MCF 10A (cell line): ENCODE results near the gene ASB6. TPM values are rescaled to one million over a fixed set of nuclear protein-coding genes. Genes with fewer than 3 reads are reported as not detected.
A peak's percentile ranks its signal among the peaks of the same experiment; 100 is the strongest.

Experiments used
- BruUV-seq: library from RNA; stranded (reverse); fragments of 400-500 nt; replicated peaks from 2 replicates; lab custom pipeline; 2021; lab: Mats Ljungman, UMichigan
- CTCF ChIA-PET: fragments of 300-600 bp; sonication (Branson Sonifier 250); formaldehyde crosslinking; extraction: SDS; loops from one replicate; lab custom pipeline; 2021; ENCODE audit warnings: antibody characterized with exemption, inconsistent platforms; lab: Yijun Ruan, JAX
- POLR2A ChIA-PET: fragments of 300-600, 350-650 bp; sonication (Branson Sonifier 250); formaldehyde crosslinking; extraction: SDS; loops from one replicate; lab custom pipeline; 2020; ENCODE audit warnings: antibody characterized with exemption, inconsistent platforms; lab: Yijun Ruan, JAX
- DNase-seq: peaks from one replicate; pipeline ENCODE4 v3.0.0-alpha.2; 2018; ENCODE audit not compliant: unreplicated experiment
- H3K27ac Mint-ChIP-seq: one replicate; pipeline ENCODE4 v1.8.0; 2022; ENCODE audit warnings: mild to moderate bottlenecking, low read depth, mixed read lengths; ENCODE audit not compliant: unreplicated experiment
- H3K27me3 Mint-ChIP-seq: one replicate; pipeline ENCODE4 v1.8.0; 2022; ENCODE audit warnings: mixed read lengths; ENCODE audit not compliant: insufficient read depth, unreplicated experiment
- H3K36me3 Mint-ChIP-seq: one replicate; pipeline ENCODE4 v1.8.0; 2022; ENCODE audit warnings: mild to moderate bottlenecking, moderate library complexity, mixed read lengths; ENCODE audit not compliant: insufficient read depth, unreplicated experiment
- H3K4me1 Mint-ChIP-seq: one replicate; pipeline ENCODE4 v1.8.0; 2022; ENCODE audit warnings: mixed read lengths; ENCODE audit not compliant: insufficient read depth, unreplicated experiment
- H3K4me3 Mint-ChIP-seq: one replicate; pipeline ENCODE4 v1.8.0; 2022; ENCODE audit warnings: mild to moderate bottlenecking, moderate library complexity, mixed read lengths; ENCODE audit not compliant: unreplicated experiment
- H3K9me3 Mint-ChIP-seq: one replicate; pipeline ENCODE4 v1.8.0; 2022; ENCODE audit warnings: mixed read lengths; ENCODE audit not compliant: unreplicated experiment
- intact Hi-C: fragments of 100-400 bp; cut with micrococcal nuclease; formaldehyde crosslinking; loops from 2 replicates; pipeline ENCODE4 v1.14.1; 2022
- total RNA-seq: library from RNA; stranded (reverse); gene quantifications from 2 replicates; pipeline ENCODE4 v1.2.3, GENCODE V29; 2022
- TF ChIP-seq, protein P1 (sequence below): fragments of 200-600 bp; IDR thresholded peaks from one replicate; pipeline ENCODE4 v1.8.0; 2022; ENCODE audit warnings: antibody characterized with exemption, mild to moderate bottlenecking; ENCODE audit not compliant: unreplicated experiment

ASB6 gene
- total RNA-seq, 1 experiment from 2014 or later = 14.4 TPM

DNA sequence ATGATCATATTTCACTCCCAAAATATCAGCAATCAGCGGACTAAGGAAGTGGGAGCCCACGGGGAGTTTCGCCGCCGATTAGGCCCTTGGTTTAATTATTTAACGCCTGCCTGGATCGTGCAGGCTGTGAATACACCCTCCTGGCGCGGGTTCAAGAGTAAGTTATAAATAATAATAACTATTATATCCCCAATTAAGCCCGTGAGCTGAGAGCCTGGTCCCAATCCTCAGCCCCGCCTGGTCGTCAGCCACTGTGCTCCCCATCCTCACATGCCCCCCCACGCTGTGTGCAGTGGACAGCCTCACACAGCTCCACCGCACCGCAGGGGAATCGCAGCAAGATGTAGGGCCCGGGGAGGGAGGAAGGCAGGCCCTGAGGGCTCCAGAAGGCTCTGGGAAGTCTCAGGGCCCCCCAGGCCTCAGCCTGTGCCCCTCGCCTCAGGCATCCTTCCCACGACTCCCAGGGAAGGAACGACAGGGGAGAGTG, 12.6 kb upstream of the ASB6 start:
- BruUV-seq = no TSS peak
- intact Hi-C loops = no loop called here
- ChIA-PET POLR2A (no interaction called here), CTCF (no interaction called here)
- TF ChIP-seq, protein P1, sequence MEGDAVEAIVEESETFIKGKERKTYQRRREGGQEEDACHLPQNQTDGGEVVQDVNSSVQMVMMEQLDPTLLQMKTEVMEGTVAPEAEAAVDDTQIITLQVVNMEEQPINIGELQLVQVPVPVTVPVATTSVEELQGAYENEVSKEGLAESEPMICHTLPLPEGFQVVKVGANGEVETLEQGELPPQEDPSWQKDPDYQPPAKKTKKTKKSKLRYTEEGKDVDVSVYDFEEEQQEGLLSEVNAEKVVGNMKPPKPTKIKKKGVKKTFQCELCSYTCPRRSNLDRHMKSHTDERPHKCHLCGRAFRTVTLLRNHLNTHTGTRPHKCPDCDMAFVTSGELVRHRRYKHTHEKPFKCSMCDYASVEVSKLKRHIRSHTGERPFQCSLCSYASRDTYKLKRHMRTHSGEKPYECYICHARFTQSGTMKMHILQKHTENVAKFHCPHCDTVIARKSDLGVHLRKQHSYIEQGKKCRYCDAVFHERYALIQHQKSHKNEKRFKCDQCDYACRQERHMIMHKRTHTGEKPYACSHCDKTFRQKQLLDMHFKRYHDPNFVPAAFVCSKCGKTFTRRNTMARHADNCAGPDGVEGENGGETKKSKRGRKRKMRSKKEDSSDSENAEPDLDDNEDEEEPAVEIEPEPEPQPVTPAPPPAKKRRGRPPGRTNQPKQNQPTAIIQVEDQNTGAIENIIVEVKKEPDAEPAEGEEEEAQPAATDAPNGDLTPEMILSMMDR = no peak
- Mint-ChIP-seq H3K36me3 (no peaks in the 10 kb centered on the region), H3K9me3 (no peaks in the 10 kb centered on the region), H3K4me3 (no peak overlapping the region), H3K27me3 (no peaks in the 10 kb centered on the region), H3K27ac (no peak overlapping the region), H3K4me1 (peaks cover 13% of the 10 kb centered on the region)
- no peak for DNase-seq

DNA sequence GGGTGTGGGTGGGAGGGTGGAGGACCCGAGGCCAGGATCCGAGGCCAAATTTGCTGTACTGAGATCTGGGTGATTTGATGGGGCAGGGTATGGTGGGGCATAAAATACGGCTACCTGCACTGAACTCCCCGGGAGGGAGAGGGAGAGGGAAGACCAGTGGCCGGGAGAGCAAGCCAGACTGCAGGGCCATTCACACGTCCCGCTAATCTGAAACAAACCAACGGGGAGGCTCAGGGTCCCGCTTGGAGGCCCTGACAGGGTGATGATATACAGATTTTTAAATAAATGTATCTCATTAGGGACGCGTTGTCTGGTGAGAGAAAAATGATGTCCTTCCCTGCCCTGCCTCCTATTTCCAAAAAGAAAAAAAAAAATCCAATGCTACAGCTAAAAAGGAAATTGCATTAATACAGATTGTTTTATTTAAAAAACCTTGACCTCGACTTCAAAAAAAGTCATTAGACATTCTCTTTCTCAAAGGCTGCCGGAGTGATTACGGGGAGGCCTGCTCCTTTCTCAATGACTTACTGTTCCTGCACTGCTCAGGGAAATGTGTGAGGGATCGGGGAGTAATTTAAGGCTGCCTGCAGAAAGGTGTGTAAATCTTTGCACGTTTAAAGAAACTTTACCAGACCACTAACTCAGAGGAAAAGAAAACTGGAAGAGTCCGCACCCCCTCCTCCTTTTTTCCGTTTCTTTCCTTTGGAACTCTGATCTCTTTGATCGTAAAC, 12.0 kb upstream of the ASB6 start:
- Mint-ChIP-seq H3K4me3 (no peak overlapping the region), H3K27ac (no peak overlapping the region), H3K27me3 (no peaks in the 10 kb centered on the region), H3K9me3 (no peaks in the 10 kb centered on the region), H3K36me3 (no peaks in the 10 kb centered on the region), H3K4me1 (peaks cover 13% of the 10 kb centered on the region)
- TF ChIP-seq, protein P1 = no peak
- DNase-seq = no peak
- CTCF ChIA-PET = no interaction called here
- BruUV-seq = no TSS peak
- POLR2A ChIA-PET = no interaction called here
- intact Hi-C loops = no loop called here

DNA sequence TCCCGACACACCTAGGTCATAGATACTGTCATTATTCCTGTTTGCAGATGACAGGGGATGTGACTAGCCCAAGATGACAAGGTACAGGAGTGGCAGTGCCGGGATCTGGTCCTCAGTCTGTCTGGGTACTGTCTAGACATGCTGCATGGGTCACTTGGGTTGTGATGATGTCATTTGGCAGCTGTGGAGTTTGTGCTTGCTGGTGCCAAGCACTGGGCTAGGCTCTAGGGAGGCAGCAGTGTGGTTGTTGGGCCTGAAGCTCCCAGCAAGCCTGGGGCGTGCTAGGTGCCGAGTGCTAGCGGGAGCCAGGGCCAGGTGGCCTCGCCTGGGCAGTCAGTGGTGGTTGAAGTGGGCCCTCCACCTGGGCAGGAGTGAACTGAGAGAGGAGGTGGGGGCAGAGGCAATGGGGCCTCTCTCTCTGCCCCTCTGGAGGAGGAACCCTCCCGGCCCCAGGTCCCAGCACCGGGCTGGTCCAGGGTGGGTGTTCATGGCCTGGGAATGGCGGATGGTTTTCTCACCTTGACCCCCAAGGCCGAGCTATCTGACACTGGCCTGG, 8.8 kb upstream of the ASB6 start:
- peak overlapping the region; percentile 36 for H3K27ac Mint-ChIP-seq
- ChIA-PET CTCF (interaction anchor here (0.7 kb wide), 1 partner anchor 133 kb away, joined by 3 read pairs; no protein-coding TSS in a partner anchor), POLR2A (interaction anchor here (2.2 kb wide), 1 partner anchor 76 kb away, joined by 4 read pairs; no protein-coding TSS in a partner anchor)
- DNase-seq = no peak
- H3K27me3 Mint-ChIP-seq = no peaks in the 10 kb centered on the region
- H3K9me3 Mint-ChIP-seq = peaks cover 10% of the 10 kb centered on the region
- BruUV-seq = no TSS peak
- intact Hi-C loops = no loop called here
- H3K4me1 Mint-ChIP-seq = peaks cover 13% of the 10 kb centered on the region
- no peaks in the 10 kb centered on the region for H3K36me3 Mint-ChIP-seq
- no peak overlapping the region for H3K4me3 Mint-ChIP-seq
- TF ChIP-seq, protein P1 = no peak
